ENCODE results near the gene CCDC190. TPM values are rescaled to one million over a fixed set of nuclear protein-coding genes. Genes with fewer than 3 reads are reported as not detected.

Gene CCDC190
- total and polyA plus RNA-seq, 2 of the 8 experiments (the other 6 are each of a cell fraction or from before 2014, with no cell fraction given) = not detected

GRCh38 chr1:162899422-162900146, 38.6 kb upstream of the CCDC190 start:
- Histone ChIP-seq H2BK5ac (ENCODE audit: low read depth, low read length) (no peak overlapping the region), H3K23me2 (ENCODE audit: low read depth, low read length) (no peaks in the 10 kb centered on the region; the same call in 1 of the 2 replicates), H3K56ac (replicated peaks; ENCODE audit: insufficient read length, low read depth, low read length) (no peak overlapping the region), H2AFZ (ENCODE audit: low read length) (no peak overlapping the region), H3K4me1 (replicated peaks in 1 of 4; ENCODE audit: control insufficient read depth in 3 of 4, insufficient read depth in 4 of 4, low read length in 3 of 4) (no peaks in the 10 kb centered on the region), H4K5ac (ENCODE audit: insufficient read length, low read depth, low read length) (no peak overlapping the region), H3K9ac (replicated peaks in 1 of 4; ENCODE audit: extremely low read depth in 1 of 4, low read depth in 3 of 4, low read length in 3 of 4) (no peak overlapping the region), H2BK15ac (ENCODE audit: low read length) (no peak overlapping the region), H3K18ac (ENCODE audit: extremely low read depth, low read length) (no peak overlapping the region), H3K27me3 (replicated peaks in 1 of 4; ENCODE audit: control insufficient read depth in 3 of 4, extremely low read depth in 1 of 4, insufficient read depth in 3 of 4, low read length in 3 of 4) (no peaks in the 10 kb centered on the region), H4K8ac (ENCODE audit: extremely low read depth, insufficient read depth, low read length) (no peak overlapping the region), H2AK5ac (ENCODE audit: low read depth, low read length) (no peak overlapping the region), H3K14ac (ENCODE audit: insufficient read length) (no peak overlapping the region), H3K4me2 (ENCODE audit: insufficient read depth in 1 of 2, low read depth in 2 of 2, low read length in 2 of 2) (no peak overlapping the region), H3K23ac (ENCODE audit: insufficient read length) (no peak overlapping the region), H3K27ac (ENCODE audit: low read depth, low read length) (no peak overlapping the region), H2BK20ac (ENCODE audit: low read length) (no peak overlapping the region), H4K20me1 (replicated peaks in 1 of 2; ENCODE audit: control insufficient read depth in 1 of 2, insufficient read depth in 2 of 2, low read length in 2 of 2) (no peaks in the 10 kb centered on the region), H3K79me1 (ENCODE audit: low read depth, low read length) (no peaks in the 10 kb centered on the region), H3K79me2 (ENCODE audit: control insufficient read depth in 1 of 2, insufficient read depth in 2 of 2, low read length in 2 of 2) (no peaks in the 10 kb centered on the region), H2BK12ac (ENCODE audit: low read depth, low read length) (no peak overlapping the region), H3K4ac (replicated peaks; ENCODE audit: insufficient read length, low read depth, low read length) (no peak overlapping the region), H2BK120ac (replicated peaks; ENCODE audit: low read depth, low read length) (no peak overlapping the region), H3K9me3 (ENCODE audit: insufficient read depth in 2 of 2, low read depth in 1 of 2, low read length in 1 of 2) (no peaks in the 10 kb centered on the region), H3K4me3 (ENCODE audit: extremely low read depth in 1 of 4, insufficient read depth in 2 of 4, low read depth in 3 of 4, low read length in 4 of 4) (no peak overlapping the region), H3K36me3 (ENCODE audit: control insufficient read depth in 2 of 4, insufficient read depth in 4 of 4, low read length in 3 of 4) (no peaks in the 10 kb centered on the region), H4K91ac (replicated peaks; ENCODE audit: insufficient read length, low read length) (no peak overlapping the region)
- CTCF ChIA-PET (ENCODE audit: partially characterized antibody) = no interaction called here
- no peak for FAIRE-seq
- no peak for DNase-seq (ENCODE audit: low read depth in 1 of 2, low spot score in 2 of 2)
- WGBS, 2 experiments (ENCODE audit: extremely low coverage in 1 of 2, insufficient coverage in 1 of 2, insufficient read length in 1 of 2, insufficient replicate concordance in 2 of 2, low coverage in 1 of 2, low lambda C conversion rate in 2 of 2, missing lambda C conversion rate in 1 of 2) = 81% methylated on average over 5 of the region's 5 CpGs; no CpG with 5 or more reads in 1 of the 2 experiments
- POLR2A ChIA-PET (ENCODE audit: partially characterized antibody) = no interaction called here
- no peak for TF ChIP-seq PHF8 (conservative IDR thresholded peaks at IDR 0.05; ENCODE audit: low read depth, low read length)
- no peak for TF ChIP-seq SIX5 (IDR thresholded peaks at IDR 0.05; ENCODE audit: low read depth, low read length)
- TF ChIP-seq SP4 (IDR thresholded peaks at IDR 0.05; ENCODE audit: low read length) = no peak
- TF ChIP-seq TAF1 (IDR thresholded peaks at IDR 0.05; ENCODE audit: low read depth, low read length) = no peak
- TF ChIP-seq SUZ12 (IDR thresholded peaks at IDR 0.05; ENCODE audit: low read length) = no peak
- TF ChIP-seq HDAC2 (IDR thresholded peaks at IDR 0.05; ENCODE audit: borderline replicate concordance in 1 of 2, low read depth in 2 of 2, low read length in 2 of 2) = no peak
- no peak for TF ChIP-seq RFX5 (IDR thresholded peaks at IDR 0.05; ENCODE audit: borderline replicate concordance, low read depth, low read length)
- TF ChIP-seq BACH1 (IDR thresholded peaks at IDR 0.05; ENCODE audit: low read length) = no peak
- TF ChIP-seq POLR2A (IDR thresholded peaks at IDR 0.05; ENCODE audit: control extremely low read depth in 1 of 2, low read depth in 2 of 2, low read length in 2 of 2) = no peak
- no peak for TF ChIP-seq KDM1A (IDR thresholded peaks at IDR 0.05; ENCODE audit: borderline replicate concordance, low read length)
- TF ChIP-seq GTF2F1 (IDR thresholded peaks at IDR 0.05; ENCODE audit: borderline replicate concordance, low read depth, low read length) = no peak
- no peak for TF ChIP-seq ATF2 (IDR thresholded peaks at IDR 0.05; ENCODE audit: low read length)
- TF ChIP-seq POLR2AphosphoS5 (IDR thresholded peaks at IDR 0.05; ENCODE audit: low read depth, low read length) = no peak
